ENCODE results near the gene NXT1.

Gene NXT1

GRCh38 chr20:23316626-23317025 is 34.0 kb upstream of the NXT1 start:
- Mint-ChIP-seq H3K36me3 (ENCODE audit: low read depth) (no peaks in the 10 kb centered on the region), H3K27ac (no peak overlapping the region), H3K27me3 (no peaks in the 10 kb centered on the region), H3K4me1 (ENCODE audit: low read depth) (no peaks in the 10 kb centered on the region), H3K4me3 (no peak overlapping the region), H3K9me3 (no peaks in the 10 kb centered on the region)
- DNase-seq, result no peak

GRCh38 chr20:23317081-23317480 is 33.5 kb upstream of the NXT1 start:
- Mint-ChIP-seq H3K4me3 (no peak overlapping the region), H3K4me1 (ENCODE audit: low read depth) (no peaks in the 10 kb centered on the region), H3K27me3 (no peaks in the 10 kb centered on the region), H3K9me3 (no peaks in the 10 kb centered on the region), H3K36me3 (ENCODE audit: low read depth) (no peaks in the 10 kb centered on the region), H3K27ac (no peak overlapping the region)
- no peak for DNase-seq

- H3K27ac Mint-ChIP-seq, result no peak overlapping the region
- no peak overlapping the region for H3K4me3 Mint-ChIP-seq
- H3K4me1 Mint-ChIP-seq (ENCODE audit: low read depth), result no peaks in the 10 kb centered on the region
- no peak for DNase-seq
- H3K9me3 Mint-ChIP-seq, result no peaks in the 10 kb centered on the region
- H3K36me3 Mint-ChIP-seq (ENCODE audit: low read depth), result no peaks in the 10 kb centered on the region
- no peaks in the 10 kb centered on the region for H3K27me3 Mint-ChIP-seq
Observed at GRCh38 chr20:23318347-23318746, 32.2 kb upstream of the NXT1 start.

GRCh38 chr20:23320317-23320716 is 30.3 kb upstream of the NXT1 start:
- H3K4me1 Mint-ChIP-seq (ENCODE audit: low read depth), result no peaks in the 10 kb centered on the region
- H3K9me3 Mint-ChIP-seq, result no peaks in the 10 kb centered on the region
- no peaks in the 10 kb centered on the region for H3K27me3 Mint-ChIP-seq
- H3K36me3 Mint-ChIP-seq (ENCODE audit: low read depth), result no peaks in the 10 kb centered on the region
- H3K4me3 Mint-ChIP-seq, result no peak overlapping the region
- no peak for DNase-seq
- no peak overlapping the region for H3K27ac Mint-ChIP-seq

- H3K36me3 Mint-ChIP-seq (ENCODE audit: low read depth), result no peaks in the 10 kb centered on the region
- no peak overlapping the region for H3K4me3 Mint-ChIP-seq
- DNase-seq, result no peak
- no peaks in the 10 kb centered on the region for H3K4me1 Mint-ChIP-seq (ENCODE audit: low read depth)
- no peak overlapping the region for H3K27ac Mint-ChIP-seq
- H3K27me3 Mint-ChIP-seq, result no peaks in the 10 kb centered on the region
- H3K9me3 Mint-ChIP-seq, result no peaks in the 10 kb centered on the region
Observed at GRCh38 chr20:23325107-23325506, 25.5 kb upstream of the NXT1 start.

- Mint-ChIP-seq H3K4me3 (no peak overlapping the region), H3K4me1 (ENCODE audit: low read depth) (no peaks in the 10 kb centered on the region), H3K9me3 (no peaks in the 10 kb centered on the region), H3K27ac (no peak overlapping the region), H3K27me3 (no peaks in the 10 kb centered on the region), H3K36me3 (ENCODE audit: low read depth) (no peaks in the 10 kb centered on the region)
- no peak for DNase-seq
Observed at GRCh38 chr20:23326774-23327173, 23.8 kb upstream of the NXT1 start.

- Mint-ChIP-seq H3K4me3 (no peak overlapping the region), H3K4me1 (ENCODE audit: low read depth) (no peaks in the 10 kb centered on the region), H3K27ac (no peak overlapping the region), H3K9me3 (no peaks in the 10 kb centered on the region), H3K27me3 (no peaks in the 10 kb centered on the region), H3K36me3 (ENCODE audit: low read depth) (no peaks in the 10 kb centered on the region)
- DNase-seq, result no peak
Observed at GRCh38 chr20:23327617-23328333, 22.8 kb upstream of the NXT1 start.

GRCh38 chr20:23331450-23332350 is 18.9 kb upstream of the NXT1 start:
- H3K27ac Mint-ChIP-seq, result no peak overlapping the region
- H3K4me1 Mint-ChIP-seq (ENCODE audit: low read depth), result peaks cover 3% of the 10 kb centered on the region
- no peaks in the 10 kb centered on the region for H3K9me3 Mint-ChIP-seq
- no peak overlapping the region for H3K4me3 Mint-ChIP-seq
- H3K36me3 Mint-ChIP-seq (ENCODE audit: low read depth), result no peaks in the 10 kb centered on the region
- DNase-seq, result no peak
- H3K27me3 Mint-ChIP-seq, result no peaks in the 10 kb centered on the region

GRCh38 chr20:23332467-23332866 is 18.1 kb upstream of the NXT1 start:
- H3K9me3 Mint-ChIP-seq, result no peaks in the 10 kb centered on the region
- H3K27me3 Mint-ChIP-seq, result no peaks in the 10 kb centered on the region
- H3K4me3 Mint-ChIP-seq, result no peak overlapping the region
- H3K4me1 Mint-ChIP-seq (ENCODE audit: low read depth), result peaks cover 3% of the 10 kb centered on the region
- H3K36me3 Mint-ChIP-seq (ENCODE audit: low read depth), result no peaks in the 10 kb centered on the region
- no peak for DNase-seq
- H3K27ac Mint-ChIP-seq, result no peak overlapping the region

GRCh38 chr20:23334111-23334510 is 16.5 kb upstream of the NXT1 start:
- no peak for DNase-seq
- H3K27ac Mint-ChIP-seq, result no peak overlapping the region
- H3K27me3 Mint-ChIP-seq, result no peaks in the 10 kb centered on the region
- H3K4me1 Mint-ChIP-seq (ENCODE audit: low read depth), result peaks cover 3% of the 10 kb centered on the region
- no peaks in the 10 kb centered on the region for H3K36me3 Mint-ChIP-seq (ENCODE audit: low read depth)
- H3K4me3 Mint-ChIP-seq, result no peak overlapping the region
- H3K9me3 Mint-ChIP-seq, result no peaks in the 10 kb centered on the region

- H3K4me3 Mint-ChIP-seq, result no peak overlapping the region
- H3K27ac Mint-ChIP-seq, result no peak overlapping the region
- no peaks in the 10 kb centered on the region for H3K36me3 Mint-ChIP-seq (ENCODE audit: low read depth)
- peaks cover 3% of the 10 kb centered on the region for H3K4me1 Mint-ChIP-seq (ENCODE audit: low read depth)
- no peaks in the 10 kb centered on the region for H3K9me3 Mint-ChIP-seq
- no peak for DNase-seq
- H3K27me3 Mint-ChIP-seq, result no peaks in the 10 kb centered on the region
Observed at GRCh38 chr20:23335521-23335920, 15.1 kb upstream of the NXT1 start.

GRCh38 chr20:23336476-23336875 is 14.1 kb upstream of the NXT1 start:
- no peaks in the 10 kb centered on the region for H3K9me3 Mint-ChIP-seq
- no peaks in the 10 kb centered on the region for H3K27me3 Mint-ChIP-seq
- H3K27ac Mint-ChIP-seq, result no peak overlapping the region

GRCh38 chr20:23337312-23337711 is 13.3 kb upstream of the NXT1 start:
- H3K27ac Mint-ChIP-seq, result no peak overlapping the region

More at GRCh38 chr20:23336476-23336875, 14.1 kb upstream of the NXT1 start:
- Mint-ChIP-seq H3K36me3 (ENCODE audit: low read depth) (no peaks in the 10 kb centered on the region), H3K4me3 (no peak overlapping the region), H3K4me1 (ENCODE audit: low read depth) (peaks cover 3% of the 10 kb centered on the region)
- no peak for DNase-seq

GRCh38 chr20:23339986-23340385 is 10.6 kb upstream of the NXT1 start:
- H3K27me3 Mint-ChIP-seq, result no peaks in the 10 kb centered on the region
- H3K36me3 Mint-ChIP-seq (ENCODE audit: low read depth), result no peaks in the 10 kb centered on the region
- H3K9me3 Mint-ChIP-seq, result no peaks in the 10 kb centered on the region
- no peak overlapping the region for H3K4me3 Mint-ChIP-seq
- H3K27ac Mint-ChIP-seq, result no peak overlapping the region
- H3K4me1 Mint-ChIP-seq (ENCODE audit: low read depth), result no peaks in the 10 kb centered on the region
- no peak for DNase-seq

More at GRCh38 chr20:23337312-23337711, 13.3 kb upstream of the NXT1 start:
- Mint-ChIP-seq H3K4me1 (ENCODE audit: low read depth) (peaks cover 3% of the 10 kb centered on the region), H3K36me3 (ENCODE audit: low read depth) (no peaks in the 10 kb centered on the region), H3K27me3 (no peaks in the 10 kb centered on the region), H3K4me3 (no peak overlapping the region), H3K9me3 (no peaks in the 10 kb centered on the region)
- no peak for DNase-seq

- H3K9me3 Mint-ChIP-seq, result no peaks in the 10 kb centered on the region
- H3K4me1 Mint-ChIP-seq (ENCODE audit: low read depth), result no peaks in the 10 kb centered on the region
- no peak overlapping the region for H3K4me3 Mint-ChIP-seq
- H3K27me3 Mint-ChIP-seq, result no peaks in the 10 kb centered on the region
- H3K27ac Mint-ChIP-seq, result no peak overlapping the region
- H3K36me3 Mint-ChIP-seq (ENCODE audit: low read depth), result no peaks in the 10 kb centered on the region
- DNase-seq, result no peak
Observed at GRCh38 chr20:23340524-23340923, 10.1 kb upstream of the NXT1 start.
